HL-60 (cell line): ENCODE measurements around the gene ASPN.

Experiments used
- POLR2AphosphoS5 ChIP-seq: IDR thresholded peaks from 2 replicates; pipeline ENCODE4 v1.6.1; 2012; ENCODE audit warnings: low read depth
- TF ChIP-seq, protein P1 (sequence below): IDR thresholded peaks from one replicate; pipeline ENCODE4 v1.5.1; 2011; ENCODE audit warnings: low read length, control low read depth, inconsistent platforms; ENCODE audit not compliant: insufficient read depth

DNA sequence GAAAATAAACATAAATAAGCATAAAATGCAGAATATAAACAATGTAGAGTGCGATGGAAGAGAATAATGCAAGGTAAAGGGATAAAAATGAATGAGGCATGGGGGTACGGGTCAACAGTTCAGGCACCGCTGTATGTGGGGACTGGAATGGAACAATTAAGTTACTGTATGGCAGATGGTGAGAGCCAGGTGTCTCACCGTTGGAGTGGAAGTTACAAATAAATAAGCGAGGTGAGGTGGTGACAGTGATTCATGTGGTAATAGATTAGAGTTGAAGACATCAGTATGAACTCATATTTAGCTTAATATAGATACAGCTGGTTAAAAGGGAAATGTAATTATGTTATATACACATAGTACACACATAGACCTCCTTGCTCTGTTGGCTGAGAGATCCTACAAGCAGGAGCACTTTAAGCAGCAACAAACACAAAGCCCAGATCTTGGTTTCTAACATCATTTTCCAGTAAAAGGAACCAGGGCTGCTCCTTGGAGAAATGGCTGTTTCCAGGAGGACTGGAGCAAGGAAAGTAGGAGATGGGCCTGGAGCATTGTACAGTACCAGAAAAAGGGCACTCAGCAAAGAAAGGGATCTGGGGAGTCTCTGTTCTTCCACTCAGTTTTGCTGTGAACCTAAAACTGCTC is 55.7 kb downstream of the ASPN start:
- TF ChIP-seq, protein P1, sequence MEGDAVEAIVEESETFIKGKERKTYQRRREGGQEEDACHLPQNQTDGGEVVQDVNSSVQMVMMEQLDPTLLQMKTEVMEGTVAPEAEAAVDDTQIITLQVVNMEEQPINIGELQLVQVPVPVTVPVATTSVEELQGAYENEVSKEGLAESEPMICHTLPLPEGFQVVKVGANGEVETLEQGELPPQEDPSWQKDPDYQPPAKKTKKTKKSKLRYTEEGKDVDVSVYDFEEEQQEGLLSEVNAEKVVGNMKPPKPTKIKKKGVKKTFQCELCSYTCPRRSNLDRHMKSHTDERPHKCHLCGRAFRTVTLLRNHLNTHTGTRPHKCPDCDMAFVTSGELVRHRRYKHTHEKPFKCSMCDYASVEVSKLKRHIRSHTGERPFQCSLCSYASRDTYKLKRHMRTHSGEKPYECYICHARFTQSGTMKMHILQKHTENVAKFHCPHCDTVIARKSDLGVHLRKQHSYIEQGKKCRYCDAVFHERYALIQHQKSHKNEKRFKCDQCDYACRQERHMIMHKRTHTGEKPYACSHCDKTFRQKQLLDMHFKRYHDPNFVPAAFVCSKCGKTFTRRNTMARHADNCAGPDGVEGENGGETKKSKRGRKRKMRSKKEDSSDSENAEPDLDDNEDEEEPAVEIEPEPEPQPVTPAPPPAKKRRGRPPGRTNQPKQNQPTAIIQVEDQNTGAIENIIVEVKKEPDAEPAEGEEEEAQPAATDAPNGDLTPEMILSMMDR: no peak
- no peak for TF ChIP-seq POLR2AphosphoS5
